ENCODE data around the gene FKBP6.

GRCh38 chr7:73366990-73367389, 39.0 kb downstream of the FKBP6 start:
- TF ChIP-seq CTCF (IDR thresholded peaks at IDR 0.05; ENCODE audit: borderline replicate concordance, extremely low read depth, low read length, poor library complexity, severe bottlenecking) = no peak
- no peak for TF ChIP-seq EZH2 (IDR thresholded peaks at IDR 0.05; ENCODE audit: borderline replicate concordance, low read depth, low read length, severe bottlenecking)

Data from DND-41 (cell line).